ENCODE results near the gene PROCA1. TPM values are rescaled to one million over a fixed set of nuclear protein-coding genes. Genes with fewer than 3 reads are reported as not detected.
A peak's percentile ranks its signal among the peaks of the same experiment; 100 is the strongest.
"Not testable (repeated sequence)": the region's sequence is repeated elsewhere in the genome, so short reads cannot be mapped to it uniquely, and the experiment has no call there.

Gene PROCA1
- total RNA-seq, 2 donors from 2014 or later = 1.0 to 2.5 TPM

GRCh38 chr17:28725166-28725659, 13.5 kb upstream of the PROCA1 start:
- Histone ChIP-seq H3K4me1 (peaks cover 26% of the 10 kb centered on the region), H3K27ac (peak overlapping the region; percentile 99), H3K27me3 (no peaks in the 10 kb centered on the region), H3K9me3 (no peaks in the 10 kb centered on the region), H3K36me3 (peaks cover 12% of the 10 kb centered on the region), H3K9ac (ENCODE audit: low read depth in 2 of 2, low read length in 2 of 2) (peak overlapping the region; percentile 85 to 88), H3K4me3 (peak overlapping the region; percentile 81)
- no peak for TF ChIP-seq CTCF (IDR thresholded peaks at IDR 0.05)
- intact Hi-C loops (cut with DNase I) = loop anchor here (10.0 kb wide), 1 partner anchor 80 kb away; the partner anchor contains the start of gene BLTP2
- DNase-seq = peak; percentile 44

GRCh38 chr17:28724500-28725165, 12.9 kb upstream of the PROCA1 start:
- H3K27me3 ChIP-seq = no peaks in the 10 kb centered on the region
- no peaks in the 10 kb centered on the region for H3K9me3 ChIP-seq
- intact Hi-C loops (cut with DNase I) = loop anchor here (10.0 kb wide), 1 partner anchor 80 kb away; the partner anchor contains the start of gene BLTP2
- peaks cover 26% of the 10 kb centered on the region for H3K4me1 ChIP-seq
- H3K27ac ChIP-seq = peak overlapping the region; percentile 99
- H3K9ac ChIP-seq (ENCODE audit: low read depth in 2 of 2, low read length in 2 of 2) = peak overlapping the region in 1 of 2 donors; percentile 88
- H3K4me3 ChIP-seq = peak overlapping the region; percentile 81
- peaks cover 12% of the 10 kb centered on the region for H3K36me3 ChIP-seq
- DNase-seq = no peak
- no peak for TF ChIP-seq CTCF (IDR thresholded peaks at IDR 0.05)

- DNase-seq = peak; percentile 31
- H3K9ac ChIP-seq (ENCODE audit: low read depth in 2 of 2, low read length in 2 of 2); H3K9me3 ChIP-seq; H3K4me3 ChIP-seq; H3K27me3 ChIP-seq; H3K27ac ChIP-seq: not testable (repeated sequence)
- intact Hi-C loops (cut with DNase I) = loop anchor here (10.0 kb wide), 1 partner anchor 79 kb away; the partner anchor contains the start of gene BLTP2
- Histone ChIP-seq H3K36me3 (peaks cover 12% of the 10 kb centered on the region), H3K4me1 (peaks cover 26% of the 10 kb centered on the region)
Measured at GRCh38 chr17:28723836-28724499, 12.3 kb upstream of the PROCA1 start.

- Histone ChIP-seq H3K9me3 (no peaks in the 10 kb centered on the region), H3K4me3 (no peak overlapping the region), H3K9ac (ENCODE audit: low read depth in 2 of 2, low read length in 2 of 2) (no peak overlapping the region), H3K27me3 (no peaks in the 10 kb centered on the region), H3K36me3 (peaks cover 12% of the 10 kb centered on the region), H3K4me1 (peaks cover 26% of the 10 kb centered on the region), H3K27ac (no peak overlapping the region)
- DNase-seq = no peak
- intact Hi-C loops (cut with DNase I) = loop anchor here (10.0 kb wide), 1 partner anchor 78 kb away; the partner anchor contains the start of gene BLTP2
- no peak for TF ChIP-seq CTCF (IDR thresholded peaks at IDR 0.05)
Measured at GRCh38 chr17:28723159-28723835, 11.6 kb upstream of the PROCA1 start.

- no peak overlapping the region for H3K27ac ChIP-seq
- peaks cover 3% of the 10 kb centered on the region for H3K27me3 ChIP-seq
- intact Hi-C loops (cut with DNase I) = loop anchor here (10.0 kb wide), 1 partner anchor 78 kb away; the partner anchor contains the start of gene BLTP2
- no peak for DNase-seq
- no peak for TF ChIP-seq CTCF (IDR thresholded peaks at IDR 0.05)
- peaks cover 12% of the 10 kb centered on the region for H3K36me3 ChIP-seq
- H3K9me3 ChIP-seq = no peaks in the 10 kb centered on the region
- H3K4me3 ChIP-seq = no peak overlapping the region
- H3K4me1 ChIP-seq = peaks cover 26% of the 10 kb centered on the region
- H3K9ac ChIP-seq (ENCODE audit: low read depth in 2 of 2, low read length in 2 of 2) = peak overlapping the region in 1 of 2 donors; percentile 26
Measured at GRCh38 chr17:28722417-28723158, 10.9 kb upstream of the PROCA1 start.

GRCh38 chr17:28720997-28721329, 9.3 kb upstream of the PROCA1 start:
- intact Hi-C loops (cut with DNase I) = loop anchor here (10.0 kb wide), 1 partner anchor 76 kb away; the partner anchor contains the start of gene BLTP2
- not testable (repeated sequence) for H3K27ac ChIP-seq

More at GRCh38 chr17:28720997-28721329, 9.3 kb upstream of the PROCA1 start:
- DNase-seq, H3K9me3 ChIP-seq: not testable (repeated sequence)
- peaks cover 12% of the 10 kb centered on the region for H3K36me3 ChIP-seq
- peak overlapping the region; percentile 70 for H3K4me3 ChIP-seq
- H3K4me1 ChIP-seq = peaks cover 22% of the 10 kb centered on the region
- peak overlapping the region; percentile 83 to 99 for H3K9ac ChIP-seq (ENCODE audit: low read depth in 2 of 2, low read length in 2 of 2)
- H3K27me3 ChIP-seq = peaks cover 11% of the 10 kb centered on the region
